Effector memory CD4-positive, alpha-beta T cell (primary cell): Measurements from ENCODE around the gene MYBPH.

Experiments used
- DNase-seq, 3 donors: peaks; one replicate each; pipeline ENCODE4 v3.0.0-alpha.2; 2020
- H3K27ac ChIP-seq: 2 replicates; pipeline ENCODE4 v1.7.0; 2013; ENCODE audit warnings: mild to moderate bottlenecking, low read length, moderate library complexity; ENCODE audit not compliant: insufficient read depth, poor library complexity, severe bottlenecking
- H3K27me3 ChIP-seq: replicated peaks from 2 replicates; pipeline ENCODE4 v1.7.0; 2013; ENCODE audit warnings: mild to moderate bottlenecking, low read length; ENCODE audit not compliant: insufficient read depth, control insufficient read depth, poor library complexity, severe bottlenecking
- H3K36me3 ChIP-seq: 2 replicates; pipeline ENCODE4 v1.7.0; 2013; ENCODE audit warnings: mild to moderate bottlenecking, low read length, moderate library complexity; ENCODE audit not compliant: control insufficient read depth, insufficient read depth
- H3K4me1 ChIP-seq: 2 replicates; pipeline ENCODE4 v1.7.0; 2013; ENCODE audit warnings: low read length, mild to moderate bottlenecking; ENCODE audit not compliant: control insufficient read depth, insufficient read depth, poor library complexity, severe bottlenecking
- H3K4me3 ChIP-seq: 2 replicates; pipeline ENCODE4 v1.7.0; 2013; ENCODE audit warnings: low read length, low read depth, mild to moderate bottlenecking; ENCODE audit not compliant: insufficient read depth, poor library complexity, severe bottlenecking
- H3K9me3 ChIP-seq: 2 replicates; pipeline ENCODE4 v1.7.0; 2013; ENCODE audit warnings: mild to moderate bottlenecking, low read length, moderate library complexity; ENCODE audit not compliant: control insufficient read depth

Gene MYBPH

DNA sequence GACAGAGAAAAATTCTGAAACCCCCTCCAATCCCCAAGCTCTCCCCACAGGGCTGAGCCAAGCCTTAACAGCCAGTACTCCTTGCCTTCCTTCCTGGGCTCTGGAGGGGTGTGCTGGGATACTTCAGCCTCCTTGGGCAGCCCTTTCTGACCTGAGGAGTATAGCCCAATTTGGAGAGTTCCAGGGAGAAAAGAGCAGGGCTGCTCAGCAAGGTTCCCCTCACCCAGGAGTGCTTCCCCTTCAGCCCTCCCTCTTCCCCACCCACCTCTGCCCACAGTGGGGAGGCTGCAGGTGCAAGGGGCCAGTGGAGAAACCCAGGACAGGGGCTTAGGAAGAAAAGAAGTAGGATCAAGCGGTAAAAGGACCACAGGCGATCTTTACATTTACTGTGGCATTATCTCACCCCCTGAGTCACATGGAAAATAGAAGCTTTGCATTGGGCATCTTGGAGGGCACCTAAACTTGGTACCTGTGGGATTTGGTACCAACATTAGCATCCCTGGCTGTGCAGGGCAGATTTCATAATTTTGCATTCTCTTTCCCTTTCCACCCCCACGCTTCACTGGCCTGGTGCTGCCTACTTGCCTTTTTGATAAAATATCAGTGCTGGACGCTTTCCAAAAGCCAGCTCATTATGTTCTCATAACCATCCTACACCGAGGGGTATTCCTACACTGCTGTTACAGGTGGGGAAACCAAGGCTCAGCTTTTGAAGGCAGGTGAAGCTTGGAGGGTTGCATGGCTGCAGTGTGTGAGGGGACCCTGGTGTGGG lies 50.9 kb downstream of the MYBPH start:
- Histone ChIP-seq H3K27me3 (peaks cover 11% of the 10 kb centered on the region), H3K4me3 (no peak overlapping the region), H3K4me1 (peaks cover 5% of the 10 kb centered on the region)

DNA sequence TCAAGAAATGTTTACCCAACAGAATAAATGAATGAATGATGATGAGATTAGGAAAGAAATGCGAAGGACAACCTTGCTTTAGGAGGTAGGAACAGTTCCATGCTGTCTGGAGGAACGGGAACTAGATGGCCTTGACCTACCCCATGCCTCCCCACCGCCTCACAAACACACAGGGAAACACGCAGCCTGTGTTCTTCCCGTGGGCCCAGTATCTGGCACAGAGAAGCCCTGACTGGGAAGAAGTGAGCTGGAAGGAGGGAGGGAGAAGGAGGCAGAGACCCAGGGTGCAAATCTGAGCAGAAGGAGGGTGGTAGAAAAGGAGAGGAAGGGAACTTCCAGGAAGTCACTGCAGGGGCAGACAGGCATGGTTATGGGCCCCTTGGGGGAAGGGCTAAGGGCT lies 51.6 kb downstream of the MYBPH start:
- no peak for DNase-seq
- no peaks in the 10 kb centered on the region for H3K9me3 ChIP-seq
- peaks cover 11% of the 10 kb centered on the region for H3K27me3 ChIP-seq
- H3K4me3 ChIP-seq: no peak overlapping the region
- H3K36me3 ChIP-seq: no peaks in the 10 kb centered on the region
- H3K27ac ChIP-seq: no peak overlapping the region
- peaks cover 5% of the 10 kb centered on the region for H3K4me1 ChIP-seq

More for the DNA sequence above, 50.9 kb downstream of the MYBPH start:
- DNase-seq: no peak
- Histone ChIP-seq H3K36me3 (no peaks in the 10 kb centered on the region), H3K27ac (no peak overlapping the region), H3K9me3 (no peaks in the 10 kb centered on the region)

DNA sequence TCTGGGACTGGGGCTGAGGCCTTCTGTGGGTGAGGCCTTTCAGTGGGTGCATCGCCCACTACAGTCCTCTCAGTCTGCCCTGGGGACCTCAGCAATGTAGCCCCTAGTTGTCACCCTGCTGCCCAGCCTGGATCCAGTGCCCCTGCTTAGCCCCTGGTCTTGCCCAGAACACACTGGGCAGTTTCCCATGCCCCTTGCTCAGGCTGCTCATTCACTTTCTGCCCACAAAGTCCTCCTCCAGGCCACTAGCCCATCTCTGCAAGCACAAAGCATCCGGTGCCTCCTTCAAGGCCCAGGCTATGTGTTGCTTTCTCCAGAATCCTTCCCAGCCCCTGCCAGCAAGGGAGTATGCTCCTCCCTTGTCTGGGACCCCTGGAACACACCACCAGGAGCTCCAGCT lies 53.5 kb downstream of the MYBPH start:
- Histone ChIP-seq H3K9me3 (no peaks in the 10 kb centered on the region), H3K27me3 (peaks cover 10% of the 10 kb centered on the region)

DNA sequence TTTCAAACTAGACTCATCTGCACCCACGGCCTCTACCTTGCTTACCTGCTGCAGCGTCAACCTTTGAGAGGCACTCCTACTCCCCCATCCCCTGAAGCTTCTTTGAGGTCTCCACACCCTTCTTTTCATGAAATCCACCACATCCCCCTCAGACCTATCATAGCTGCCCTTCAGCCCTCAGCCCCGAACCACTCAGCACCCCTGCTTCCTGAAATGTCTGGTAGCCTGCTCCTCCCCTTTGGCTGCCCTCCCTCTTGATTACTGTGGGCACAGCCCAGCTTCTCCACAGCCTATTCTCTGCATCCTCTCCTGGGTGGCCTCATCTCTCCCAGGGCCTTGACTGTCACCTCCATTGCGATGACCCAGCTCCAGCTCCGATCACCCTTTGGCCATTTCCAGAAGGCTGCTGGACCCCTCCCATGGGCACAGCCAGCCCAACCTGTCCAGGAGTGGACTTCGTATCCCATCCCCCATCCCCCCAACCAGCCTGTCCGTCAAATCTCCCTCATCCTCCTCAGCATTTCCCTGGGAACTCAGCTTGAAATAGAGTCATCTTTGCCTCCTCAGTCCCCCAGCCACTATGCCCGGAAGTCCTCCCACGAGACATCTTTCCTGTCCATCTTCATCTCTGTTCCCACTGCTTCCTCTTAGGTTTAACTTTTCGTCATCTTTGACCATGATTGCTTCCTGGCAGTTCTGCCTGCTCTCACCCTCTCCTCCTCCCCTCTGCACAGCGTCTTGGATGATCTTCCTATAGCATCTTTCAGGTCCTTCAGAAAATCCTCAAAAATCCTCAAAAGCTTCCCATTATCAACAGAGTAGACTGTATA lies 54.2 kb downstream of the MYBPH start:
- H3K9me3 ChIP-seq: no peaks in the 10 kb centered on the region
- H3K4me3 ChIP-seq: no peak overlapping the region
- no peak for DNase-seq
- no peak overlapping the region for H3K27ac ChIP-seq
- peaks cover 4% of the 10 kb centered on the region for H3K27me3 ChIP-seq
- H3K36me3 ChIP-seq: no peaks in the 10 kb centered on the region
- no peaks in the 10 kb centered on the region for H3K4me1 ChIP-seq

More for the DNA sequence above, 53.5 kb downstream of the MYBPH start:
- Histone ChIP-seq H3K36me3 (no peaks in the 10 kb centered on the region), H3K4me3 (no peak overlapping the region), H3K27ac (no peak overlapping the region), H3K4me1 (no peaks in the 10 kb centered on the region)
- no peak for DNase-seq

DNA sequence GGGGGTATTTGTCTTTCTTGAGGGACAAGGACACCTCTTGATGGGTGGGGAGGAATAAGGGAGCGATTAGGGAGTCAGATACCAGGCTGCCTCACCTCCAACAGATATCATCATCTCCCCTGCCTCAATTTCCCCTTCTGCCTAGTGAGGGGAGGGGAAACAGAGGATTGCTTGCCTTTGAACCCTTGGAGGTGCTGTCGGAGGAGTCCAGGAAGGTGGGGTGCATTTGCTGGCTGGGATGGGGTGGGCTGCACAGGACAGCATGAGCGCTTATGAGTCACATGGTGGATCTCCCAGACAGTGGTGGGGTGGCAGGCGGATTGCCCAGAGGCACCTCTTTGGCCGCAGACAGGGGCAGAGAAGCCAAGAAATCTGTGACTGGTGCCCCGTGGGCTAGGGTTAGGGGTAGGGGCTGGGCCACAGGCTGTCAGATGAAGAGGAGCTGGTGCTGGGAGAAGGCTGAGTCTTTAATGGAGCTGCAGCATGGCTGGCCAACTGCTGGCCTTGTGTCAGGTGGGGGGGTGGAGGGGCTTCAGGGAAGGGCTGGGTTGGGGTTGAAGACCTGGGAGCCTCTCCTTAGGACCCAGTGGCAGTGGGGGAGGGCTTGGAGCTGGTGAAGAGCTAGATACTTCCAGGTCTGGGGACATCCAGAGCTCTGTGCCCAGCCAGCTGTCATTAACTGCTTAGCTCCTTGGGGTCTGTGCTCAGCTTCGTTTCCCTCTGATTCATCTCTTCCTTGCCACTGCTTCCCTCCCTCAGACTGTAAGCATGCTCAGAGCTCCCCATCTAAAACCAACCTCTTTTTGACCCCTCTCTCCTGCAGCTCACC lies 55.1 kb downstream of the MYBPH start:
- DNase-seq: no peak
- no peak overlapping the region for H3K4me3 ChIP-seq
- no peaks in the 10 kb centered on the region for H3K27me3 ChIP-seq
- no peaks in the 10 kb centered on the region for H3K9me3 ChIP-seq
- H3K36me3 ChIP-seq: no peaks in the 10 kb centered on the region
- H3K27ac ChIP-seq: no peak overlapping the region
- H3K4me1 ChIP-seq: no peaks in the 10 kb centered on the region
